ENCODE measurements around the gene CCK.

CCK gene

GRCh38 chr3:42267878-42268277, 1.9 kb upstream of the CCK start:
- no peak for TF ChIP-seq CTCF (conservative IDR thresholded peaks at IDR 0.05)
- no peak for TF ChIP-seq ZFX (IDR thresholded peaks at IDR 0.05)
- no peak overlapping the region for H3K27ac ChIP-seq

GRCh38 chr3:42265059-42265991, 660 bp downstream of the CCK start:
- H3K27ac ChIP-seq = peak overlapping the region; percentile 8; the same call in 1 of the 2 replicates
- TF ChIP-seq CTCF (conservative IDR thresholded peaks at IDR 0.05) = no peak
- TF ChIP-seq ZFX (IDR thresholded peaks at IDR 0.05) = no peak

DNA sequence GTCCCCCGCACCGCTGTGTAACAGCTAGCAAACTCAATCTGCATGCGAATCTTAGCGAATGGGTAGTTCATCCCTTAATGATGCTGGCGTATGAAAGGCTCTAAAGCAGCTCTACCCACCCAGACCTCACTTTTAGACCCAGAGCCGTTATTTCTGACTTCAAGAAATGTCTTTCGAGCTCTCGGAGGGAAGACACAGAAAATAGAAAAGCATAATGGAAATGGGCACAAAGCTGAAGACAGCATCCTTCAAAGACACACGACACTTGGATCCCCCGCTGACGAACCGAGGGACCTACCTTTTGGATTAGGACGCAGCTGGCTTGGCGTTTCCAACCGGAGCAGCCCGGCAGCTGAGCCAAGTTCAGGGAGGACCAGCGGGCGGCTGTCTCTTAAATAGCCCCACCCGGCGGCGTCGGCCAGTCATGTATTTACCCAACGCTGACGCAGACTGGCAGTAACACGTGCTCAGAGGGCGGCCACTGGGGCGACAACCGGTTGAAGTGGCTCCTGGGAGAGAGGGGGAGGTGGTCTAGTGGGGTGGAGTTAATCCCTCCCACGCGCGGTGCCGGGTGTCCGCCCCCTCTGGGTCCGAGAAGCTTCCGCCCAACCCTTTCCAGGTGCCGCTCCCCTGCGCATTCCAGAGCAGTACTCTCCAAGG, 1.5 kb downstream of the CCK start:
- H3K27ac ChIP-seq = peak overlapping the region; percentile 8; the same call in 1 of the 2 replicates
- TF ChIP-seq CTCF (conservative IDR thresholded peaks at IDR 0.05) (no peak), ZFX (IDR thresholded peaks at IDR 0.05) (no peak)

DNA sequence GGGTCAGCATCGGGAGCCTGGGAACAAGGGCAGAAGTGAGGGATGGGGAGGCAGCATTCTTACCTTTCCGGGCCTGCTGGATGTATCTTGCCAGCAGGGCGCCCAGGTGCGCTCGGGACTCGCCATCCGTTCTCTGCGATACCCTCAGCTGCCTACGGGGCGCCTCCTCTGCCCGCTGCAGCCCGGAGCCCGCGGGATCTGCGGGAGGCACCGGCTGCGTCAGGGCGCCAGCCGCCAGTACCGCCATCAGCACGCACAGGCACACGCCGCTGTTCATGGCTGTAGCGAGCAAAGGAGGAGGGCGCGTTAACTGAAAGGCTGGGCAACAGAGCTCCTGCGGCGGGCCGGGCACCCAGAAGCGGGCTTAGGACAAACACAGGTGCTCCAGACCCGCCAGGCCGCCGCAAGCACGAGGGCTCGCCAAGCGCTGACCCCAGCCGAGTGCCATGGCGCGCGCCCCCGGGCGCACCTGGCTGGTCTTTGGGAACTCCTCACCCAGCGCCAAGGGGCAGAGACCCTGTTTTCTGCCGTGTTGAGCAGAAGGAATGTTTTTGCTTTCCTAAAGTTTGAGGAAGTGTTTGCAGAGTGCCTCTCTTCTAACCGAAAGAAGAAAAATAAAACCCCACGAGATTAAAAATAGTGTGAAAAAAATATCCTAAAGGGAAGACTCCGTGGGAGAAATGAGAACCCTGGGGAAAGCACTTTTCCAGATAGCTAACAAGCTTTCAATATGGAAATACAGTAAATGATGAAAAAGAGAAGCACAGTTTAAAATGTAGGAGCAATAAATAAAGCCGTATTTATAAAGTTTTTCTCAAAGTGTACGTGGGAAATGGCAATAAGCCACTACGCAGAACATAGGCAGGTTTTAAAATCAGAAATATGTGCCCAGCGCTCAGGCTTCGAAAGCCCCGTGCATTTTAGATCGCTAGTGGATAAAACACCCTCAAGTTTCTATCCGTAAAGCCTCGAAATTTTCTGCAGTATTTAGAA, 2.3 kb downstream of the CCK start:
- H3K27ac ChIP-seq = no peak overlapping the region
- TF ChIP-seq CTCF (conservative IDR thresholded peaks at IDR 0.05) (no peak), ZFX (IDR thresholded peaks at IDR 0.05) (no peak)

- H3K27ac ChIP-seq = no peak overlapping the region
- no peak for TF ChIP-seq CTCF (conservative IDR thresholded peaks at IDR 0.05)
- TF ChIP-seq ZFX (IDR thresholded peaks at IDR 0.05) = no peak
Measured at GRCh38 chr3:42262525-42262924, 3.5 kb downstream of the CCK start.

GRCh38 chr3:42257007-42257406, 9.0 kb downstream of the CCK start:
- H3K27ac ChIP-seq = no peak overlapping the region
- no peak for TF ChIP-seq CTCF (conservative IDR thresholded peaks at IDR 0.05)
- TF ChIP-seq ZFX (IDR thresholded peaks at IDR 0.05) = no peak

Measured in C4-2B (cell line).